Dermis blood vessel endothelial cell (primary cell): ENCODE results near the gene ATP8A2. TPM values are rescaled to one million over a fixed set of nuclear protein-coding genes. Genes with fewer than 3 reads are reported as not detected.

Experiments used
- DNase-seq: peaks from one replicate; pipeline ENCODE4 v3.0.0; 2010
- total RNA-seq: library from RNA; depleted of rRNA; stranded (reverse); fragments of >200 nt; gene quantifications from 2 replicates; pipeline ENCODE4 v1.2.3, GENCODE V29; 2014

Gene ATP8A2
- total RNA-seq, 1 donor from 2014 or later: 0.17 TPM

DNA sequence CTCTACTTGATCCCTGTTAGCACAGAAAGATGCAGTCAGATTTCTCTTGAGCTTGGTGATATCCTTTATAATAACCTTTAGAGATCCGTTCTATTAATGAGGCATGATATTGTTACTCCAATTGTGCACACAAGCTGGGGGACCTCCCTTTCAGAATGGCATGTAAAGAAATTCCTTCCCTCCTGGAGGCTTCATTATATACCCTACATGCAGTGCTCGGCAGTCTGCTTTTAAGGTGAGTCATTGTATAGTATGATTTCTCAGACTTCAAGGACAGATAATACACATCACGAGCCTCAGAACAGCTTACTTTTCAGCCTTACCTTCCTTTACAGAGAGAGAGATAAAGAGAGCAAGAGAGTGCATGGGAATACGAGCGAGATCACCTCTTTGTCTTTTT is 261.3 kb downstream of the ATP8A2 start:
- DNase-seq: no peak

DNA sequence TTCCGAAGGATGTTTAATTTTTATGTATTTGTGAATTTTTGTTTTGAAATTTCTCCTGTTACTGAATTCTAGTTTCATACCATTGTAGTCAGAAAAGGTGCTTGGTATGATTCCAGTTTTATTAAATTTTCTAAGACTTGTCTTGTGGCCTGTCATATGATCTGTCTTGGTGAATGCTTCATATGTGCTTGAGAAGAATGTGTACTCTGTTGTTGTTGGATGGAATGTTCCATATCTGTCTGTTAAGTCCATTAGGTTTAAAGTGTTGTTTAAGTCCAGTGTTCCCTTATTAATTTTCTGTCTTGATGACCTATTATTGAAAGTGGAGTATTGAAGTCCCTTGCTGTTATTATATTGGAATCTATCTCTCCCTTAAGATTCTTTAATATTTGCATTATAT is 273.9 kb downstream of the ATP8A2 start:
- DNase-seq: no peak

DNA sequence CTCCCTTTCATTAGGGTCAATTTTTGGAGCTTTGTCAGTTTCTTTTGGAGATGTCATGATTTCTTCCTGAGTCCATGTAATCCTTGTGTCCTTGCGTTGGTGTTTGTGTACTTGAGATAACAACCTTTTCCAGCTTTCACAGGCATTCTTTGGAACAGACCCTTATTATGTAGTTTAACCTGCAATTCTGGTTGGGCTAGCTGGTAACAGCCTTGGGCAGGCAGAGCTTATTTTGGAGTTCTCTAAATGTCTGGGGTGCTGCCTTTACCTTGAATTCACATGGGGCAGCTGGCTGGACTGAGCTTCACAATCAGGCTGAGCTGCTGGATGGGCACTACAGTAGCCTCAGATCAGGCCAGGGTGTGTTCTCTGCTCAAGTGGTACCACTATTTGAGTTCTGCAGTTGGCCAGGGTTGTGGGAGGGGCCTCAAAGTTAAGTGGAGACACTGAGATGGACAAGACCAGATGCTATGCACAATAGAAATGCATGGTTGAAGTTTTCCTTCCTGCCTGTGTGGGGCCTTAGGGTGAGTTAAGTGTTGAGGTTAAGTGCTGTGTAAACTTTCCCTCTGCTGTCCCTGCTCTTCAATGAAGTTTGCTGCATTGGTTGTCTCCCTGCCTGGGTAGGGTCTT is 277.3 kb downstream of the ATP8A2 start:
- no peak for DNase-seq

DNA sequence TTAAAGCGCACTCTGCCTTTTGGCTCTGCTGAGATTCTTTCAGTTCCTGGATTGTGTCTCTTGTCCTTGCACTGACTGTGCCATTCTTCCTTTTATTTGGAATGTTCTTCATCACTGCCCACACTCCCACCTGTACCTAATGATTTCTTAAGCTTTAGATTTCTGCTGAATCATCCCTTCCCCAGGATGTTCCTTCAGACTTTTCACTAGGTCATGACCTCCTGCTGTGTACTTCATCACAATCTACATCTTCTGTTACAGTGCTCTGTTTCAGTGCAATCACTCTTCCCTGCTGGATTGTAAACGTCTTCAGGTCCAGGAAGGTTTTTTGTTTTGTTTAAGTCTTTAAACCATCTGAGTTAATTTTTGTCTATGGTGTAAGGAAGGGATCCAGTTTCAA is 281.0 kb downstream of the ATP8A2 start:
- DNase-seq: no peak

DNA sequence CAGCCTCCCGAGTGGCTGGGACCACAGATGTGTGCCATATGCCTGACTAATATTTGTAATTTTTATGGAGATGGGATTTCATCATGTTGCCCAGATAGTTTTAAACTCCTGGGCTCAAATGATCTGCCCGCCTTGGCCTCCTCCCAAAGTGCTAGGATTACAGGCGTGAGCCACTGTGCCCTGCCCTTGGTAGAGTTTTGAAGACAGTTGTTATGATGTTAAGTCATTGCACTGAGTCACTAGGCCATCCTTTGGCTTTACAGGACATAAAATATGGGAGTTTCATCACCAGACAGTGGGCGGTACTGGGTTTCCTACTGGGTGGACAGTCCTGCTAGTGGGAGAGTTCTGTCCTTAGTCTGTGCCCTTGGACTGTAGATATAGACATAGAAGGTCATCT is 282.5 kb downstream of the ATP8A2 start:
- DNase-seq: no peak

DNA sequence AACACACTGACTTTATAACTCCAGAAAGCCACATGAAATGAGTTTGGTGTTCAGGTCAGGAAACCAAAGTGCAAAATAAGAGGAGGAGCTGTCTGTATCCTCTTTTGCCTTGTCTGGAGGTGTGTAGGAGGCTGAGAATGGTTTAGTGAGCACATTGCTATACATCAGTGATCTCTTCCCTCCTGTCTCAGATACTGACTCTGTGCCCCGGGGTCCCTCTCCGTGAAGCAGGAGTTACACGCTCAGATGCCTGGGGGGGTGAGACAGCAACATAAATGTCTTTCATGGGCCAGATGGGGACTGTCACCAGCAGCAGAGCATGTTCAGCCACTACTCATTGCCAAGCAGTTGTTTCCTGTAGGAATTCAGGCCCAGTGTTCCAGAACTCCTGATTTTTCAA is 285.4 kb downstream of the ATP8A2 start:
- DNase-seq: no peak

DNA sequence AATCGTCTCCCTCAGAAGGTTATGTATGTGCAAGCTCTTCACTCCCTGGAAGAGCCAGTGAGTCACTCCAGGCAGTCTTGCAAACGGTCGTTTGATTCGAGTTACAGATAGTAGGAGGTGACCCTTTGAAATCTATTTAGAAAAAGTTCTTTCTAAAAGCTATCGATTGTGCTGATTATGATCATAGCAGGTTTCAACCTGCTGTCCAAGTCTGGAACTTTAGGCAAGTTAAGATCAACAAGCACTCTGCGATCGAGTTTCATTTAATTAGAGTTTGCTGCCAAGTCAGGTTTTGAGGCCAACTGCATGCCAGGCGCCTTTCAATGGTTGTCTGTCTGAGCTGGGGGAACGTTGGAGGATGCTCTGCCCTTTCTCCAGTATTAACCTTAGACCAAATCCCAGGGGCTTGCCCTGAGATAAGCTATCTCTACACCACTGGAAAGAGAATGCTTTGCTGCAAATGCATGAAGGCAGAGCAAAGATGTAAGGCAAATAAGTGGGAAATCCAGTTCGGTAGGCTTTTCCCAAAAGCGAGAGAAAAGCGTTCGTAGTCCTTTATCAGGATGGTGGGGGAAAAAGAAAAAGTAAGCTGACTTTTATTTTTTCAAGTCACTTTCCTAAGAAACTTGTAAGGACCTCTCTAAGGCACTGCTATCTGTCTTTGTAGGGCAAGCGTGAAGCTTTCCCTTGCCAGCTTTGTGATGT is 287.5 kb downstream of the ATP8A2 start:
- DNase-seq: no peak

DNA sequence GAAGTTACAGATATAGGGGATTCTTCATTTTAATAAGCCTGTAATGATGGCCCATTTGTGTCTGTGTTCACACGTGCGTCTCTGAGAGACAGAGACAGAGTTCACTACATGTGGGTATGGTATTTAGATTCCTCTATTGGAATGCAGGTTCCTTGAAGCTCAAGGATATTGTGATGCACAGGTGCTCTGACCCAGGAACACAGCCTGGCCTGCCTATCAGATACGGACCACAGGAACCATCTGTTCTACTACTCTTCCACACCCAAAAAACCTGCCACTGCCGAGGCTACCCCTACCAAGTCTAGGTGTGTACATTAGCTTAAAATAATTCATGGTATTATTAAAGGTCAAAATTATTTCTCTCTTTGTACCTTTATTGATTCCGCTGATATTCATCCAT is 289.2 kb downstream of the ATP8A2 start:
- no peak for DNase-seq

DNA sequence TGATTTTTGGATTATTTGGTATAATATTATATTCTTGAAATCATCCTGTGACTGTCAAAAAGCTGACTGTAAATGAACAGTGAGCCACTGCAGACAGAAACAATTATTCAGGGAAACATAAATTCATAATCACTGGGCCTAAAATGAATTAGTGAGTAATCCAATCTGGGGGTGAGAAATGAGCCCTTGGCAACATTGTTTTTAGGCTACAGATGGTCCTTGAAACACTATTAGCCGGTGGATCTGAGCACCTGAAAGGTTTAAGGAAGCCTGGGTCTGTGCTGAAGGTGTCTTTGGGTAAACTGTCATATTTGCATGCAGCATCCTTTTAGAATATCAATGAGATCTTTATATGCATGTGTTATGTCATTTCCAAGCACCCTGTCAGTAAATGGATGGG is 290.7 kb downstream of the ATP8A2 start:
- no peak for DNase-seq

DNA sequence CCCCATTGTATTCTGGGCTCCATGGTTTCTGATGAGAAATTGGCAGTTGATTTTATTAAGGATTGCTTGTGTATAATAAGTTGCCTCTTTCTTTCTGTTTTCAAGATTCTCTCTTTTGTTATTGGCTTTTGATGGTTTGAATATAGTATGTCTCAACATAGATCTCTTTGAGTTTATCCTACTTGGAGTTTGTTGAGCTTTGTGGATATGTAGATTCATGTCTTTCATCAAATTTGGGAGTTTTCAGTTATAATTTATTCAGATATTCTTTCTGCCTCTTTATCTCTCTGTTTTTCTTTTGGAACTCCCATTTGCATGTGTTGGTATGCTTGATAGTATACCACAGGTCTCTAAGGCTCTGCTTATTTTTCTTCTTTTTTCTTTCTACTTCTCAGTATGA is 296.6 kb downstream of the ATP8A2 start:
- no peak for DNase-seq

DNA sequence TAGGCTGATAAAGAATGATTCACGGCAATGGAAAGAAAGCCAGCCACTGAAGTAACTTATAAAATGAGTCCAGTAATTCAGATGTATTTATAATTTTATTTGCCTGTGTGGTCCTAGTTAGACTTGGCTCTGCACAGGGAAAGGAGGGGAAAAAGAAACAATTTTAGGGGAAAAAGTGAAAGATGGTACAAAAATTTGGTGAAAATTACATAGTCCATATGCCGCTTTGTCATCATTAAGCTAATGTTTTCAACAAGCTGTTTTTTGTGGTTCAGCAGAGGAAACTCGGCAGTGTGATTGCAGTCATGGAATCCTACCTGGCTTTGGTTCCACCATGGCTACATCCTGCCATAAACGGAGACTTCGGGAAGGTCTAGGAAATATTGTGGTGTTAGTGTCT is 301.9 kb downstream of the ATP8A2 start:
- DNase-seq: no peak

DNA sequence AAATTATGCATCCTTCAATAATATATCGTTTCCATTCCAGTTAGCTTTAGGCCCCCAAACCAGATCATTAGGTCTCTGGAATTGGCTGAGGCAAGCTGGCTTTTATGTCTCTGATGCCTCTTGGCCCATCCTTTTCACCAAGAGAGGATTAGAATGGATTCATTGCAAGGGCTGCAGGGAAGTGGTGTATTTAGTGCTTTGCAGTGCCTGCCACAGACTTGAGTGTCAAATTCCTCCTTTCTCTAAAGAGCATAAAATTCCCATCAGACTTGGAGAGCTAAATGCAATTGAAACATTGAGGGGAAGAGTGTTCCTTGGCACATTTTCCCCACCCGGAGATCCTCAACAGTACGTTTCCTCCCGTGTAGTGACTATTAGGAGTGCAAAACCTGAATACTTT is 302.6 kb downstream of the ATP8A2 start:
- DNase-seq: no peak

DNA sequence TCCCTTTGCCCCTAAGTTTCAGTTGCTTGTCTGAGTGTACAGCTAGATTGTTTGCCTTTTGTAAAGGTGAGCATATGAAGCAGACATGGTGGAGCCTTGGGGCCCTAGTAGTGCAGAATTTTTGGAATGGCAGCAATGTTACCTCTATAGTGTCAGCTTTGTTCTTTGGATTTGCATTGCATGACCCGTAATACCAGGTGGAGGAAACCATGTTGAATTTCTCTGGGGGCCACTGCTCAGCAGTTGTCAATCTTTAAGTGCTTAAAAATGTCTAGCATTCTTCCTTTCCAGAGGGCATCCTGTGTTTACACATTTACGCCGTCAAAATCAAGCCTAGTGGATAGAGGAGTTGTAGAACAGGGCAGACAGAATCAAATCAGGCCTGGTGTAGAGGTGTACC is 303.3 kb downstream of the ATP8A2 start:
- DNase-seq: no peak

DNA sequence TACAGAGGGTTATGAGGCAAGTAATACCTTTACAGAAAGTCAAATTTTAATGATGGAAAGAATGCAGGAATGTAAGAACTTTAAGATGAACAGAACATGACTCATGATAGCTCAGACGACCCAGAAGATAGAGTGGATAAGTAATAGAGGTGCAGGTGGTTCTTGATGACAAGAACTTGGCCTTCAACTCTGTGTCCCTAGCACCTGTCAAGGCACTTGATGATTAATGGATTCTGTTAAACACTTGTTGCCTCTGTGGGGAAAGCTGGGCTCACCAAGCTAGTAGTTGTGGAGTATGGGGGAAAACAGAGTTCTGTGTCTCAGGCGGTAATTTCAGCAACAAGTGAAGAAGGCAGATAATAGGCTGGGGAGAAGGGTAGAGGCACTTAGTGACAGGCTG is 306.2 kb downstream of the ATP8A2 start:
- DNase-seq: no peak

DNA sequence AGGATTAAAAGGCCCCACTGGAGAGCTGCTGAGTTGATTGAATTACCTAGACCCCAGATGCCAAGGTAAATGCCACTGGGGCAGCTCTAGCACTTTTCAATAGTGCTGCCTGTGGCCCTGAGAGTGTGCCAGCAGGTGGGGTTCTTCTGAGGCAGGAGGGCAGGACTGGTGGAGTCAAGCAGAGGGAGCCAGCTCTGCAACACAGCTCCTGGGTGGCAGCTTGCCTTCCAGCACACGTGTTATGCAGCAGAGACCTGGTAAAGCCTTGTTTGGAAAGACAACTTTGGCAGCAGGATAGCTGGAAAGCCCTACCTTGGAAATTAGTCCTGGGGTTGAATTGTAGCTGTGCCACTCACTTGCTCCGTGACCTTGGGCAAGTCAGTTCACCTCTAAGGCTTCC is 306.6 kb downstream of the ATP8A2 start:
- no peak for DNase-seq

DNA sequence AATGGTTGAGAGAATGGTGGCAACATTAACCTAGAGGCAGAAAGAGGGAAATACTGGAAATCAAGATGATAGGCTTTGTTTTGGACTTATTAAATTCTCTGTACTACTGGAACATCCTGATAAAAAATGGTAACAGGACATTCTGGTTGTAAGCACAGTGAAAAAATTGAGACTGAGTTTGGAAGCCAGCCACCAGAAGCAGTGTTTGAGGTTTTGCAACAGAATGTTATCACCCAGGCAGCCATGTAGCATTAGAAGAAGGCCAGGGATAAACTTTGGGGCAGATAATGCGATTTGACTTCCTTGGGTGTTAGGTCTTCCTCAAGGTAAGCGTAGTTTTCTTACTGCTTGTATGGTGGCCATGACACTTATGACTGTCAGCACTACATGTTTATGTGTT is 307.4 kb downstream of the ATP8A2 start:
- no peak for DNase-seq

DNA sequence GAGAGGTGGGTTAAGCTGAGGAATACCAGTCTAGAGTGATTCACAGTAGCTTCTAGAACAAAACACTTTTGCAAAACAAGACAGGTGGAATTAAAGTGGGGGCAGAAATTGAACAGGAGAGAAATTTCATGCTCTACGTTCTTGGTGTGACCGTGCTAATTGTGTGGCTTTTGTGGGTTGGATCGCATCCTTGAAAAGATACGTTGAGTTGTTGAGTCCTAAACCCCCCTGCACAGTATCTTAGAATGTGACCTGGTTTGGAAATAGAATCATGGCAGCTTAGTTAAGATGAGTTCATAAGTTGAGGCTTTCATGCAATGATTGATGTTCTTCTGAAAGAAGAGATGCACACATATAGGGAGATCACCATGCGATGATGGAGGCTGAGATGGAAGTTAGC is 308.2 kb downstream of the ATP8A2 start:
- no peak for DNase-seq

DNA sequence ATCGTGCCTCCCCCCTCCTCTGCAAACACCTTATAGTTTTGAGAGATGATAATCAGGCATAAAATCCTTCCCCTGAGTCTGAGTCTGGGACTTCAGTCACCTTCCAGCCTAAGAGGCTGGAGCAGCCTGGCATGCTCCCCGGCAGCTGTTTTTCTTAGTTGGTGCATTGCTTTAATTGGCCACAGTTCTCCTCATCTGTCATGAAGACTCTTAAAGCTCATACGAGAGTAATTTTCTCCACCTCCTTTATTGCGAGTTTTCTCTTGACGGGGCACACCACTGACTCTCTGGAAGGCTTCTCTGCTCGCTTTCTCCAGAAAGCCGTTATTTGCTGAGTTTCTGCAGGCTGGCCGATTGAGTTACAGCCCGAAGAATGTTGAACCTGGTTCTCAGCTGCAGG is 310.5 kb downstream of the ATP8A2 start:
- no peak for DNase-seq

DNA sequence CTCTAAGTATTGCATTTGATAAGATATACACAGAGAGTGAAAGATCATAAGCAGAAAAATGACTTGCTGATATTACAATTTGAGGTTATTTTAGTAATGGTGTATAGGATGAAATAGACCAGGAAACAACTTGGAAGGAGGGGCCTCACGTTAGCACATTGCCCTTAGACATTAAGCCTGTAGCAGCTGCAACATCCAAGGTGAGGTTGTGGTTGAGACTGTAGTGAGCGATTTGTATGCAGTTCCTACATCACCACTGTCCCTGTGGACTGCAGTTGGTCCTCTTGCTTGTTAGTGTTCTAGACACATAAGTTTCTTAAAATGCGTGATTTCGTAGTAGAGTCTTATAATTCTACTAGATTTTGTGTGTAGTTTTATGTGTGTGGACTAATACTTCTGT is 311.3 kb downstream of the ATP8A2 start:
- no peak for DNase-seq

DNA sequence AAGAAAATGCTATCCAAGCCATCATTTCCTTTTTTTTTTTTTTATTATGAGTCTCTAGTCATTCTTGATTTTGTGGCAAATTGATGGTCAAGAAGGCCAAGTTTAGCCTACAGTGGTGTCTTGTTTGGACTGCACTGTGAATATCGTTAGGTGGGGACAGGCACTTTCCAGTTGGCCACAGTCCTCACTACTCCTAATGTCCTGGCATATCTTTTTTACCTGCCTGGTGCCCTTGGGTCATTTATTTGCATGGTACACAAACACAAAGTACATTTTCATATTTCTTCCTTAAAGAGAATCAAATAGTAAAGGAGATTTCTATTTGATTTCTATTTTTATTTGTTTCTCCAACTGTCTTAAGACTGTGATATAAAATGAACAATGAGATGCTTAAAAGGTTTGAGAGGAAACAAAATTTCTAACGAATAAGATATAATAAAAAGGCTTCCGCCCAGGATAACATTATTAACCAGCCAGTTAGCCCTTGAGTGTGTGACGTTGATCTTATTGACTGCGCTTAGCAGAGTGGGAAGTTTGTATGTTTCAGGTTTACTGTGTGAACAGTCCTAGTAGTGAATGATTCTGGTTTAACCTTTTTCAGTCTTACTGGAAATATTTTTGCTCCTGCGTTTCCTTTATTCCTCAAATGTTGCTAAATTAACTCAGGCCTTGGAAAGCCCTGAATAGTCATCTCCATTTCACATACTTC is 312.0 kb downstream of the ATP8A2 start:
- DNase-seq: no peak

DNA sequence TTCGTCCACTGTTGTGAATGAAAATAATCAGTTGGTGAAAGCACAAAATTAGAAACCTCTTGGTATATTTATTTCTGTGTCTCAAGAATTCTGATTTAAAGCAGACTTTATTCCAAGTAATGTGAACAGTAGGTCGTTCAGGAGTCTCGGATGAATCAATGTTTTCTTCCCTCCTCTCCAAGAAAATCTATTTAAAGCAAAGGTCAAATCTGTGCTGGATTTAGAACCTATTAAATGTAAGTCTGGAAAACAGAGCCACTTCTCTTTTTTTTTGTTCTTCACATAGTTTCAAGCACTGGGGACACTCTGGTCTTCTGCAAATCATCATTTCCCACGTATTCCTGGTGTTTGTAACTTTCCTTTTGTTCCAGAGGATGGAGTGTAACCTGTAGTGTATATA is 312.7 kb downstream of the ATP8A2 start:
- no peak for DNase-seq

DNA sequence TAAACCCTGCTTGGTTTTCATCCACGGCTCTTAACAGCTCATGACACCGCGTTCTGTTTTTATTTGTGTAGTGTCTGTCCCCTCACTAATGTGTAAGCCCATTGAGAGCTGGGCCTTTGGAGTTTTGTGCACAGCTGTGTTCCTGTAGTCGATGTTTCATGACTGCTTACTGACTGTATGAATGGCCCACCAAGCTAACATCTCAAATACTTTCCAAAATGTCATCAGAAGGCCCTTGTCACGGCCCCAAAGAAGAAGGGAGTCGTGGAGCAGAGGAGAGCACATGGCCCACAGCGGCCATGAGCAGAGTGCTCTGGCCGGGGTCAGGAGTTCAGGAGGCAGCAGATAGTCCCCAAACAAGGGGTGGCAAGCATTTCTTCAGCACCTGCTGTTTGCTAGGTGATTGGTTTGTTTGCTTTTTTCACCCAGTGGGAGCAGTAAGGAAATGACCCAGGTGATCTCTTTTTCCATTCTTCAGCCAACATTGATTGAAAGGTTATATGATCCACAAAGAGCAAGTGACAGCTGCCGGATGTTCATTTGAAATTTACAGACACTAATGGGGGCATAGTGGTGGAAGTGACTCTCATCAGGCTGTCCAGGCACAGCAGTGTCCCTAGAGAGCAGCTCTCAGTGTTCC is 315.2 kb downstream of the ATP8A2 start:
- no peak for DNase-seq

DNA sequence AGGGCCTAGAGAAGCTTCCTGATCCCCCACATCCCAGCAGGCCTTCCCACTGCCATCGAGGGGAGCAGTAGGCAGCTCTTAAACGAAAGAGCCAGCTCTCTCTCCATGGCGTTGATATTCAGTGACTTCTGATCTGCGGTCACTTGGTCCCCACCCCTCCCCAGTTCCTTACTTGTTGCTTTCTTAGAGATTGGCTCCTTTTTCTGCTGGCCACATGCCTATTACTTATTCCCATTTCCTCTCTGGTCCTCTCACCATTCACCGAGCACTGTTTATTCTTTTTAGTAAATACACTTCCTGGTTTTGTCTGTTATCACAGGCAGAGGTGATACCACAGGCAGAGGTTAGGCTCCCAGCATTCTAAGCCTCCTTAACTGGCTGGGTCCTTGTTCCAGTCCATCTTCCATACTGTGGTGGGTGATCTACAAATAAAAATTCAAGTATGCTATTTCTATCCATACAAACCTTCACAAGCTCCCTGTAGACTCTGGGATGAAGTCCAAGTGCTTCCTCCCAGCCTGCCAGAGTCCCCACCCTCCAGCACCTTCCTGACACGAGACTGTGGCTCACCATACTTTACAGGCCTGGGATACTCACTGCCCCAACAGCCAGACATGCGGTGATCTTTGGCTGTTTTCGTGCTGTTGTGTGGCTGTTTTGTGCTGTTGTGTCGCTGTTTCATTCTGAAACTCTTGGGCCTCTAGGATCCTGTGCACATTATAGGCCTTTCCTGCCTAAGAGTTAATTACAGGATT is 315.9 kb downstream of the ATP8A2 start:
- no peak for DNase-seq
